Gastrocnemius medialis (tissue), 4 donors: ENCODE measurements around the gene TNFRSF12A.
"Not testable (repeated sequence)": the region's sequence is repeated elsewhere in the genome, so short reads cannot be mapped to it uniquely, and the experiment has no call there.

Experiments used
- CTCF ChIP-seq, 5 experiments: fragments of 450-650 bp in 3 of 5; fragments of 200-600 bp in 2 of 5; sonication (generic) in 2 of 5; IDR thresholded peaks in 4 of 5; conservative IDR thresholded peaks in 1 of 5; 1 replicate in 4 of 5; 2 replicates in 1 of 5; pipeline ENCODE4 v1.5.1; 2016 to 2019; ENCODE audit warnings: antibody characterized with exemption in 5 of 5, mild to moderate bottlenecking in 3 of 5, moderate library complexity in 3 of 5
- POLR2A ChIP-seq, 2 donors: fragments of 450-650 bp; IDR thresholded peaks; one replicate each; pipeline ENCODE4 v1.6.1; 2017; ENCODE audit warnings: antibody characterized with exemption in 2 of 2, mild to moderate bottlenecking in 2 of 2, moderate library complexity in 2 of 2

GRCh38 chr16:3055734-3056115, 35.6 kb downstream of the TNFRSF12A start:
- TF ChIP-seq CTCF (IDR thresholded peaks at IDR 0.05 in 4 of 5, conservative IDR thresholded peaks at IDR 0.05 in 1 of 5); POLR2A (IDR thresholded peaks at IDR 0.05): not testable (repeated sequence)
